Lung microvascular endothelial cell (primary cell): Measurements from ENCODE around the gene NSUN6. TPM values are rescaled to one million over a fixed set of nuclear protein-coding genes. Genes with fewer than 3 reads are reported as not detected.
"Not testable (repeated sequence)": the region's sequence is repeated elsewhere in the genome, so short reads cannot be mapped to it uniquely, and the experiment has no call there.

Experiments used
- DNase-seq, 2 donors: peaks; one replicate each; pipeline versions ENCODE4 v3.0.0 to v3.0.0-alpha.2; 2010; ENCODE audit warnings: low read depth in 2 of 2
- total RNA-seq: library from RNA; depleted of rRNA; stranded (reverse); fragments of >200 nt; gene quantifications from 2 replicates; pipeline ENCODE4 v1.2.1, GENCODE V29; 2014

The NSUN6 gene
- total RNA-seq, 1 donor from 2014 or later = 3.8 TPM

GRCh38 chr10:18610517-18610916 is 40.9 kb downstream of the NSUN6 start:
- DNase-seq = peak; percentile 57 to 88

- DNase-seq = no peak
Measured at GRCh38 chr10:18608596-18608995, 42.8 kb downstream of the NSUN6 start.

- DNase-seq = peak; percentile 45 to 90
Measured at GRCh38 chr10:18607503-18608378, 43.6 kb downstream of the NSUN6 start.

- DNase-seq = no peak
Measured at GRCh38 chr10:18606051-18606695, 45.2 kb downstream of the NSUN6 start.

GRCh38 chr10:18601321-18601720 is 50.1 kb downstream of the NSUN6 start:
- no peak for DNase-seq

GRCh38 chr10:18599392-18599791 is 52.0 kb downstream of the NSUN6 start:
- no peak for DNase-seq

- peak in 1 of 2 donors; percentile 12 for DNase-seq
Measured at GRCh38 chr10:18594574-18595156, 56.7 kb downstream of the NSUN6 start.

- DNase-seq = not testable (repeated sequence)
Measured at GRCh38 chr10:18591141-18591540, 60.2 kb downstream of the NSUN6 start.

- not testable (repeated sequence) for DNase-seq
Measured at GRCh38 chr10:18586637-18587036, 64.8 kb downstream of the NSUN6 start.

GRCh38 chr10:18583575-18584270 is 67.7 kb downstream of the NSUN6 start:
- peak in 1 of 2 donors; percentile 10 for DNase-seq

- DNase-seq = peak in 1 of 2 donors; percentile 26
Measured at GRCh38 chr10:18582803-18583202, 68.6 kb downstream of the NSUN6 start.

- DNase-seq = no peak
Measured at GRCh38 chr10:18577823-18578685, 73.3 kb downstream of the NSUN6 start.

GRCh38 chr10:18576586-18576985 is 74.8 kb downstream of the NSUN6 start:
- DNase-seq = no peak

- DNase-seq = no peak
Measured at GRCh38 chr10:18572959-18573561, 78.3 kb downstream of the NSUN6 start.

GRCh38 chr10:18571780-18572179 is 79.6 kb downstream of the NSUN6 start:
- no peak for DNase-seq

- DNase-seq = no peak
Measured at GRCh38 chr10:18571076-18571475, 80.3 kb downstream of the NSUN6 start.

GRCh38 chr10:18570386-18570785 is 81.0 kb downstream of the NSUN6 start:
- not testable (repeated sequence) for DNase-seq

GRCh38 chr10:18567343-18567856 is 84.0 kb downstream of the NSUN6 start:
- DNase-seq = no peak

- no peak for DNase-seq
Measured at GRCh38 chr10:18566177-18566576, 85.2 kb downstream of the NSUN6 start.

- no peak for DNase-seq
Measured at GRCh38 chr10:18565006-18565405, 86.4 kb downstream of the NSUN6 start.
